ENCODE data around the gene KCTD21. TPM values are rescaled to one million over a fixed set of nuclear protein-coding genes. Genes with fewer than 3 reads are reported as not detected.

The KCTD21 gene
- total RNA-seq, 1 donor = 2.2 TPM

DNA sequence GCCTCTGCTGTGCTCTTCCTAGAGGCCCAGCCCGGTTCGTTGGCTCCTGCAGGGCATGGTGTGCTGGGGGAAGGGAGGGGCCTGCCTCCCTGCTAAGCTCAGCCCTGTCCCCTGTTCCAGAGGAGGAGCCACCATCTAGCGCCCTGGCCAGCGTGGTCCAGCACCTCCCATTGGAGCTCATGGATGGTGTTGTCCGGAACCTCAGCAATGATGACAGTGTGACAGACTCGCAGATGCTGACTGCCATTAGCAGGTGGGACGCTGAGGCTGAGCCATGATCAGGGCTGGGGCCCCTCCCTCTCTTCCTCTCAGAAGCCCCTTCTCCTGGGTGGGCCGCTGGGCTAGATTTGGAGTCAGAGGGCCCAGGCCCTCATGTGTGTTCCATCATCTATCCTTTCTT lies 9.4 kb upstream of the KCTD21 start:
- H3K4me1 ChIP-seq (ENCODE audit: insufficient read depth, low read length) = peaks cover 24% of the 10 kb centered on the region
- no peak overlapping the region for H3K4me3 ChIP-seq (ENCODE audit: low read length)
- no peaks in the 10 kb centered on the region for H3K9me3 ChIP-seq (ENCODE audit: low read depth, low read length)
- no peaks in the 10 kb centered on the region for H3K27me3 ChIP-seq (ENCODE audit: insufficient read depth, low read length)

DNA sequence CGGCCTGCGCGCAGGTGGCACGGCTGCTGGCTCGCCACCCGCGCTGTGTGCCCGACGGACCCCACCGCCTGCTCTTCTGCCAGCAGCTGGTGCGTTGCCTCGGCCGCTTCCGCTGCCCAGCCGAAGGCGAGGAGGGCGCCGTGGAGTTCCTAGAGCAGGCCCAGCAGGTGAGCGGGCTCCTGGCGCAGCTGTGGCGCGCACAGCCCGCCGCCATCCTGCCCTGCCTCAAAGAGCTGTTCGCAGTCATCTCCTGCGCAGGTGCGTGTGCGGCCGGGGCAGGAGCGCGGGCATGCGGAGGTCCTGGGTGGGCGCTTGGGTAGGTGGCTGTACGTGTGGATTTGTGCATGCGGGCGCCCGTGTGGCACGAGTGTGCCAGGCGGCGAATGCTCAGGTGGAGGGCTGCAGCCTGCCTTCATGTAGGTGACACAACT lies 8.2 kb upstream of the KCTD21 start:
- Histone ChIP-seq H3K9me3 (ENCODE audit: low read depth, low read length) (no peaks in the 10 kb centered on the region), H3K27me3 (ENCODE audit: insufficient read depth, low read length) (no peaks in the 10 kb centered on the region), H3K4me1 (ENCODE audit: insufficient read depth, low read length) (peaks cover 18% of the 10 kb centered on the region), H3K4me3 (ENCODE audit: low read length) (no peak overlapping the region)

DNA sequence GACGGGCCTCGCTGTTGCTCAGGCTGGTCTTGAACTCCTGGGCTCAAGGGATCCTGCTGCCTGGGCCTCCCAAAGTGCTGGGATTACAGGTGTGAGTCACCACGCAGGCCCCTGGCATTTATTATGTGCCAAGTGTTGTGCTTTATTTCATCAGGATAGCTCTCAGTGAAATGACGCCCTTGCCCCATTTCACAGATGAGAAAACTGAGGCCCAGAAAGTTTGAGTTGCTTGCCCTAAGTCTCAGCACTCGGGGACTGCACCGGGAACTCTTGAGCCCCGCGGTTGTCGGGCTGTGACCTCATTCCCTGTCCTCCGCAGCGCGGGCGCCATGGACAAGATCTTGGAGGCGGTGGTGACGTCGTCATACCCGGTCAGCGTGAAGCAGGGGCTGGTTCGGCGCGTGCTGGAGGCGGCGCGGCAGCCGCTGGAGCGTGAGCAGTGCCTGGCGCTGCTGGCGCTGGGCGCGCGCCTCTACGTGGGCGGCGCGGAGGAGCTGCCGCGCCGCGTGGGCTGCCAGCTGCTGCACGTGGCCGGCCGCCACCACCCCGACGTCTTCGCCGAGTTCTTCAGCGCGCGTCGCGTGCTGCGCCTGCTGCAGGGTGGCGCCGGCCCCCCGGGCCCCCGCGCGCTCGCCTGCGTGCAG lies 7.6 kb upstream of the KCTD21 start:
- Histone ChIP-seq H3K27me3 (ENCODE audit: insufficient read depth, low read length) (no peaks in the 10 kb centered on the region), H3K9me3 (ENCODE audit: low read depth, low read length) (no peaks in the 10 kb centered on the region), H3K4me3 (ENCODE audit: low read length) (no peak overlapping the region), H3K4me1 (ENCODE audit: insufficient read depth, low read length) (peaks cover 12% of the 10 kb centered on the region)

DNA sequence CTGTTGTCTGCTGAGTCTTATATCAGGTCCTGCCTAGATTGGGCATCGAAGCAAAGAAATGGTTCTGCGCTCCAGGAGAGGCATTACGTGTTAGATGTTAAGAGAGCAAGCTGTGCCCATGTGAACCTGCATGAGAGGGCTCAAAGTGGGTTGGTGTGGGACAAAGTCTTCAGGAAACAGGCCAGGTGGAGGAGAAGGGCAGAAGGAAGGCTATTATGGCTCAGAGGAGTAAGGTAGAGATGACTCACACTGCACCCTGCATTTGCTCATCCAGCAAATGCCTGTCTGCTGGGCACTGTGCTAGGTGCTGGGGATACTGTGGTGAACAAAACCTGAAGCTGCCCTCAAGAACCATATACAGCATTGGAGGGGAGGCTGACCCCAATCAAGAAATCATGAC lies 6.1 kb upstream of the KCTD21 start:
- no peaks in the 10 kb centered on the region for H3K9me3 ChIP-seq (ENCODE audit: low read depth, low read length)
- peaks cover 25% of the 10 kb centered on the region for H3K4me1 ChIP-seq (ENCODE audit: insufficient read depth, low read length)
- no peaks in the 10 kb centered on the region for H3K27me3 ChIP-seq (ENCODE audit: insufficient read depth, low read length)
- no peak overlapping the region for H3K4me3 ChIP-seq (ENCODE audit: low read length)

DNA sequence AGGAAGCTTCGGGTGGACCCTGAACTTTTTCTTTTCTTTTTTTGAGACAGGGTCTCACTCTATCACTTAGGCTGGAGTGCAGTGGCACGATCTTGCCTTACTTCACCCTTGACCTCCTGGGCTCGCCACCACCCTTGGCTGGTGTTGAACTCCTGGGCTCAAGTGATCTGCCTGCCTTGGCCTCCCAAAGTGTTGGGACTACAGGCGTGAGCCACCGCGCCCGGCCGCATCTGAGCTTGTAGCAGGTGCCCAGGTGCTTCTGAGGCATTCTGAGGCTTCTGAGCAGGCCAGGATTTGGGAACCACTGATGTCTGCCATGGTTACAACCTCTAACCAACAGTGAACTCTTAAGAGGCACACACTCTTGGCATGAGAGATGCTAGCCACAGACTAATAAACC lies 5.4 kb upstream of the KCTD21 start:
- Histone ChIP-seq H3K27me3 (ENCODE audit: insufficient read depth, low read length) (no peaks in the 10 kb centered on the region), H3K4me1 (ENCODE audit: insufficient read depth, low read length) (peaks cover 32% of the 10 kb centered on the region), H3K4me3 (ENCODE audit: low read length) (no peak overlapping the region), H3K9me3 (ENCODE audit: low read depth, low read length) (no peaks in the 10 kb centered on the region)

DNA sequence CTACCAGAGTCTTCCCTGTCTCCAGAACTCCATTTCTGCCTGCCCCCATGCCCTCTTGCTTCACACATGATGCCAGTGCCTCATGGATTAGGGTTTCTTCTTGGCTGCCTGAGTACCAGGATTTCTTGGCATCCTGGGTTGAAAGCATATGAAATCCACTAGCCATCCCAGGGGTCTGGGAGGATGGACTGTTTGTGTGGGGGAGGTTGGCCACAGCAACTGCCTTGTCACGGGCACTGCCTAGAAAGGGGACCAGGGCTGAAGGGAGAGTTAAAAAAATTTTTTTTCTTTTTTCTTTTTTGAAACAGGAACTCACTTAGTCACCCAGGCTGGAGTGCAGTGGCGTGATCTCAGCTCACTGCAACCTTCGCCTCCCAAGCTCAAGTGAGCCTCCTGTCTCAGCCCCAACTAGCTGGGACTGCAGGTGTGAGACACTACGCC lies 4.5 kb upstream of the KCTD21 start:
- H3K4me3 ChIP-seq (ENCODE audit: low read length) = no peak overlapping the region

DNA sequence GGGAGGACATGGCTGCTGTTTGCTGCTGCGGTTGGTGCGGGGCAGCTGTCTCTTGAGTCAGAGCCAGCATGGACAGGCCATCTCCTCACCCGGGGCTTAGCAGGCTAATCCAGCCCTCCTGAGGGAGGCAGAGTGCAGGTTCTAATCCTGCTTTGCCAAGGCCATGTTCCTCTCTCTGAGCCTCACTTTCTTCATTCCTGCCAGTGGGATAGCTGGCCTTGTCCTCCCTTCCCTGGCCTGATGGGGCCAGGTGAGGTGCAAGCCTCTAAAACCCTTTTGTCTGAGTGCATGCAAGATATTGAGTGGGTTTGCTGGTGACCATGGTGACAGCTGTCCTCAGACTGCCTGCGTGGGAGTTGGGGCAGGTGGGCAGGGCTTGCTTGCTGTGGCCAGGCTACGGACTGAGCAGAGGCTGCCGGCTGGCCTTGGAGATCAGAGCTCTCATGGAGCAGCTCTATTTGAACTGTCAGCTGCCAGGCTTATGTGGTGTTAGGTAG lies 3.8 kb upstream of the KCTD21 start:
- Histone ChIP-seq H3K4me1 (ENCODE audit: insufficient read depth, low read length) (peaks cover 38% of the 10 kb centered on the region), H3K9me3 (ENCODE audit: low read depth, low read length) (no peaks in the 10 kb centered on the region), H3K27me3 (ENCODE audit: insufficient read depth, low read length) (no peaks in the 10 kb centered on the region), H3K4me3 (ENCODE audit: low read length) (no peak overlapping the region)

More for the DNA sequence above, 4.5 kb upstream of the KCTD21 start:
- Histone ChIP-seq H3K4me1 (ENCODE audit: insufficient read depth, low read length) (peaks cover 32% of the 10 kb centered on the region), H3K9me3 (ENCODE audit: low read depth, low read length) (no peaks in the 10 kb centered on the region), H3K27me3 (ENCODE audit: insufficient read depth, low read length) (no peaks in the 10 kb centered on the region)

DNA sequence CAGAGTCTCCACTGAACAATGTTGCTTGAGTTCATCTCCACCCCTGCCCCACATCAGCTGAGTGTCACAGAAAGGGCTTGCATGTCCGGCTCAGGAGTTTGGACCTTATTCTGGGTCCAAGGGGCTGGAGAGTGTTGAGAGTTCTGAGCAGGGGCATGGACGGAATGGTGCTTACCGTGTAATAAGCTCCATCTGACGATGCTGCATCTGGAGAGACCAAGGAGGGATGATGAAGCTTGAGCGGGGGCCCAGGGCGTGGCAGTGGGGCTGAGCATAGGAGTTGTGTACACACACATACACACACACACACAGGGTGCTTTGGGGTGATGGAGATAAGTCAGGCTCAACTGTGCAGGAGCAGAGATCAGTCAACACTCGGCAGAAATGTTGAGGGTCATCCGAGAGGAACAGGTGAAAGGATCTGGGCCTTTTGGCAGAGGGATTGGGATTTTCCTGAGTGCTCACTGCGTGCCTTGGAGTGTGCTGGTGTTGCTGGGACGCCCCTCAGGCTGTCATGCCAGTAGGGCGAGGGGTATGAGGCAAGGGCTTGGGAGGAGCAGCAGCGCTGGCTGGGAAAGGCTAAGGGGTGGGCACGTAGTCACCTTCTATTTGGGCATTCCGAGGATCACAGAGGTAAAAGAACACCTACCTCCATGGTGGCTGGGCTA lies 2.6 kb upstream of the KCTD21 start:
- H3K9me3 ChIP-seq (ENCODE audit: low read depth, low read length) = no peaks in the 10 kb centered on the region
- H3K4me3 ChIP-seq (ENCODE audit: low read length) = no peak overlapping the region
- no peaks in the 10 kb centered on the region for H3K27me3 ChIP-seq (ENCODE audit: insufficient read depth, low read length)
- H3K4me1 ChIP-seq (ENCODE audit: insufficient read depth, low read length) = peaks cover 42% of the 10 kb centered on the region

DNA sequence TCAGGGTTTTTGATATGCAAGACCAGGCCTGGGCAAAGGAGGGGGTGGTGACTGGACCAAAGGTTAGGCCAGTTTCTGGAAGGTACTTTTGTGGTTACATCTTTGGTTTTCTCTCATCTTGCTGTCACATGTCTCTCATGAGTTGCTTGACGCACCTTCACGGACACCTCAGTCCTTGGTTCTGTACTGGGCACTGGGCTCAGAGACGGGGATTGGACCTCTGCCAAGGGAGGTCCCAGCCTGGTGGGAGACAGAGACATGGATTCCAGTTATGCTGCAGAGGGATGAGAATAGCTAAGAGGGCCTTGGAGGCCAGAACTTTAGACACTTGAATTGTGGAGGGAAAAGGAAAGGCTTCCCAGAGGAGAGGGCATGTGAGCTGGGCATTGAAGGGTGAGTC lies 1.9 kb upstream of the KCTD21 start:
- H3K9me3 ChIP-seq (ENCODE audit: low read depth, low read length) = no peaks in the 10 kb centered on the region
- peaks cover 42% of the 10 kb centered on the region for H3K4me1 ChIP-seq (ENCODE audit: insufficient read depth, low read length)
- H3K27me3 ChIP-seq (ENCODE audit: insufficient read depth, low read length) = no peaks in the 10 kb centered on the region

DNA sequence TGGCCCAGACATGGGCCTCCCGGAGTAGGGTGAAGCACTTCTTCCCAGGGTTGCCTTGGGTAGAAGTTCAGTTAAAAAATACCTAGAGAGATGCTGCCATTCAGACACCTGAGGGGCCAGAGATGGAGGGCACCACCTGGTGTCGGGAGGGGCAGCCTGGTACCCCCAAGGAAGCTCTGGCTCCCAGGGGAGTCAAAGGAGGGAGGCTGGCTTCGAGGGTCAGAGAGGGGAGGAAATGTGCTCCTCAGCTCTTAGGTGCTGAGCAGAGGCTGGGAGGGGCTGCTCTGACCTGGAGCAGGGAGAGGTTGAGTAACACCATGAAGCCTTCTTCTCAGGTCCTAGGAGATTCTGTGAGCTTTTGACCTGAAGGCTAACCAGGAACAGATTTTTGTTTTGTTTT lies 1.4 kb upstream of the KCTD21 start:
- Histone ChIP-seq H3K4me1 (ENCODE audit: insufficient read depth, low read length) (peaks cover 42% of the 10 kb centered on the region), H3K9me3 (ENCODE audit: low read depth, low read length) (no peaks in the 10 kb centered on the region), H3K4me3 (ENCODE audit: low read length) (no peak overlapping the region), H3K27me3 (ENCODE audit: insufficient read depth, low read length) (no peaks in the 10 kb centered on the region)

More for the DNA sequence above, 1.9 kb upstream of the KCTD21 start:
- H3K4me3 ChIP-seq (ENCODE audit: low read length) = no peak overlapping the region

DNA sequence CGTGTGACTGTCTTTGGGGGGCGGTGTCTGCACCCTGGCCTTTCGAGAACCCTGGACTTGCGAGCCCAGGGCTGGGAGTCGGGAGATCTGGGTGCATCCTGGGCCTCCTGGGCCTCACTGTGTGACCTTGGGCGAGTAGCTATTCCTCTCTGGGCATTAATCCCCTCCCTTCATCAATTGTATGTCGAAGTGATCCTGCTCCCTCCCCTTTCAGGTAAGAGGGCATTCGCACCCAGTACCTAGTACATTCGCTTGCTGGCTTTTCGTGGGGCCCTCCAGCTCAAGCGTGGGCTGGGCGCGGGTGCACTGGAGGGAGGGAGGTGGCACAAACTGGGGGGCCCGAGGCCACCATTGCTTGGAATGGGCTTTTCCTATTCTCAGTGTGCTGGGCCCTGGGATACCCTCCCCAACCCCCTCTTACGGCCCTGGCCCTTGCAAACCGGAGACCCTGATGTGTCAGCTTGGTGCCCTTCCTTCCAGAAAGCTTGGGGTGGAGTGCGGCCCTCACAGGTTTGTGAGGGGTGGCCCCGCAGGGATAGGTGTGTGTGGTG lies 823 bp upstream of the KCTD21 start:
- Histone ChIP-seq H3K27me3 (ENCODE audit: insufficient read depth, low read length) (no peaks in the 10 kb centered on the region), H3K4me3 (ENCODE audit: low read length) (peak overlapping the region; percentile 87), H3K9me3 (ENCODE audit: low read depth, low read length) (no peaks in the 10 kb centered on the region), H3K4me1 (ENCODE audit: insufficient read depth, low read length) (peaks cover 42% of the 10 kb centered on the region)

DNA sequence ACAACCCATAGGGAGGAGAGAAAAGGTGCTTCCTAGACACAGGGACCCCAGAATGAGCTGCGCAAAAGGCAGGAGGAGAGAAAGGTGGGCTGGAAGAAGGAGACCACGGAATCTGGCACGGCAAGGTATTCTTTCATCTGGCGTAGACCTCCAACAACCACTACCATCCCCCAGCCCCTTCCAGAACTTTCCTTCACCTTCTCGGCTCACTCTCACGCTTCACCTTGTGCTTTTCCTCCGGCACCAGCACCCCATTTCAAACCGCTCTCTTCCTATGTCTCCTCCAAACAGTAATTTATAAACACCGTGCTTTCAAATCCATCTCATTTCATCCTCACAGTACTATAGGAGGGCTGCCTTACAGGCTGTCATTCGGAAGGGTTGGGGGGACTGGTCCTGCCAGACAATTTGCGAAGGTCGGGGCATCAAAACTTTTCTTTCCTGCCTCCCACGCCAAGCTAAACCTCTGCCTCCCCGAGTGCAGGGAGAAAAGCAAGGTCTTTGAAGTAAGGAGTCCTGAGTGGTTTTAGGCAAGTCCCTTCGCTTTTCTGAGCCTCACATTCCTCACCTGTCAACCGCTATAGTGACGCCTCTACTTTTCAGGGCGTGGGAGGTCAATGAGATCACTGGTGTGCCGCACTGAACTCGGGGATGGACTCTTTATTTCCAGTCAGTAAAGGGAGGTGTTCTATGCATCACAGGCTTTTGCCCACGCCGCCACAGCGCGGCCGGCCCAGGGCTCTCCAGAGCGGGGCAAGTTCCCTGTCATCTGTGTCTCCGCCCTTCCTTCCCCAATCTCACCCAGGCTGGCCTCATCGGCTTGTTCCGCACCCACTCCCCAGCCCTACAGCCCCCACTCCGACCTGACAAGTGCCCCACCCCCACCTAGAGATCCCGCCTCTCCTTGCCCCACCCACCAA lies 800 bp downstream of the KCTD21 start:
- H3K4me3 ChIP-seq (ENCODE audit: low read length) = peak overlapping the region; percentile 87

DNA sequence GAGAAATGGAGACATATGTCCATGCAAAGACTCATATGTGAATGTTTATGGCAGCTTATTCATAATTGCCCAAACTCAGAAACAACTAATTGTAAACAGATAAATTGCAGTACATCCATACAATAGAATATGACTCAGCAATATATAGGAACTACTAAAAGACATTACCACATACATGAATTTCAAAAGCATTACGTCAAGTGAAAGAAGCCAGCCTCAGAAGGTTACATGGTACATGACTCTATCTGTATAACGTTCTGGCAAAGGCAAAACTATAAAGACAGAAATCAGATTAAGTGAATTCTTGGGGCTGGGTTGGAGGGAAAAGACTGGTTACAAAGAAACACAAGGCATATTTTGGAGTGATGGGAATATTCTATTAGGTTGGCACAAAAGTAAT lies 7.2 kb downstream of the KCTD21 start:
- Histone ChIP-seq H3K9me3 (ENCODE audit: low read depth, low read length) (no peaks in the 10 kb centered on the region), H3K27me3 (ENCODE audit: insufficient read depth, low read length) (no peaks in the 10 kb centered on the region), H3K4me1 (ENCODE audit: insufficient read depth, low read length) (peaks cover 4% of the 10 kb centered on the region), H3K4me3 (ENCODE audit: low read length) (no peak overlapping the region)

More for the DNA sequence above, 800 bp downstream of the KCTD21 start:
- H3K27me3 ChIP-seq (ENCODE audit: insufficient read depth, low read length) = no peaks in the 10 kb centered on the region
- peaks cover 34% of the 10 kb centered on the region for H3K4me1 ChIP-seq (ENCODE audit: insufficient read depth, low read length)
- no peaks in the 10 kb centered on the region for H3K9me3 ChIP-seq (ENCODE audit: low read depth, low read length)

DNA sequence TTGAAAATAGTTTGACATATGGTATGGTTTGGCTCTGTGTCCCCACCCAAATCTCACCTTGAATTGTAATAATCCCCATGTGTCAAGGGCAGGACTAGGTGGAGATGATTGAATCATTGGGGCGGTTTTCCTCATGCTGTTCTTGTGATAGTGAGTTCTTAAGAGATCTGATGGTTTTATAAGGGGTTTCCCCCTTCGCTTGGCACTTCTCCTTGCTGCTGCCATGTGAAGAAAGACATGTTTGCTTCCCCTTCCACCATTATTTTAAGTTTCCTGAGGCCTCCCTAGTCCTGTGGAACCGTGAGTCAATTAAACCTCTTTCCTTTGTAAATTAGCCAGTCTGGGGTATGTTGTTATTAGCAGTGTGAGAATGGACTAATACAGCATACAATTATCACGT lies 7.7 kb downstream of the KCTD21 start:
- no peak overlapping the region for H3K4me3 ChIP-seq (ENCODE audit: low read length)
- H3K4me1 ChIP-seq (ENCODE audit: insufficient read depth, low read length) = peaks cover 4% of the 10 kb centered on the region
- no peaks in the 10 kb centered on the region for H3K27me3 ChIP-seq (ENCODE audit: insufficient read depth, low read length)
- H3K9me3 ChIP-seq (ENCODE audit: low read depth, low read length) = no peaks in the 10 kb centered on the region
